HG03571 (cell line): ENCODE data around the gene ZFHX2.

ENCODE experiments used
- ATAC-seq: cut with Tn5 transposase; IDR thresholded peaks from one replicate; pipeline ENCODE4 v1.9.1; 2021; ENCODE audit not compliant: unreplicated experiment

The ZFHX2 gene

GRCh38 chr14:23481979-23482822 is 69.4 kb downstream of the ZFHX2 start:
- no peak for ATAC-seq

DNA sequence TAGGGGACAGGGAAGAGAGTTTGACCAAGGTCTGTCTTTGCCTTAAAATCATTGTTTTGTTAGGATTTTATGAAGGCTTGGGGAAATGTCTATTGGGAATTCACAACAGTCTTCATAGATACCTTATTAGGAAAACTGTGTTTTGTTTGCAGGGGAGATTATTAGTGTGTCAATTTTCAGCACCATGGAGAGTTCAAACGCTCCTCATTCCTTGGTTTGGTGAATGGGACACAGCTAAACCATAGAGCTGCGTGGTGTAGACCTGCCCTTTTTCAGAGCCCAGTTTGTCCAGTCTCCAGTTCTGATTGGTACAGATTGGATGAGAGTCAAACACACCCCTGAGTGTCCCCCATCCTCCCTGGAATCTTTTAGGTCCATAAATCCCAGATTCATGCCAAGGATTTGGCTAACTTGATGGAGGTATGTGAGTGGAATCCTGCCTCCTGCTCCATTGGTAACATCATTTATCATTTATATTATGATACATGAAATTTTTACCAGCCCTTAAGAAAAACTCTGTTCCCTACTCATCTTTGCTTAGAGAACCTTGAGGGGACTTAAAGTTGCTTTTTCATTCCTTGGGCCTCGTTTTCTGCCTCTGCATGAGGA is 70.1 kb downstream of the ZFHX2 start:
- ATAC-seq = no peak

DNA sequence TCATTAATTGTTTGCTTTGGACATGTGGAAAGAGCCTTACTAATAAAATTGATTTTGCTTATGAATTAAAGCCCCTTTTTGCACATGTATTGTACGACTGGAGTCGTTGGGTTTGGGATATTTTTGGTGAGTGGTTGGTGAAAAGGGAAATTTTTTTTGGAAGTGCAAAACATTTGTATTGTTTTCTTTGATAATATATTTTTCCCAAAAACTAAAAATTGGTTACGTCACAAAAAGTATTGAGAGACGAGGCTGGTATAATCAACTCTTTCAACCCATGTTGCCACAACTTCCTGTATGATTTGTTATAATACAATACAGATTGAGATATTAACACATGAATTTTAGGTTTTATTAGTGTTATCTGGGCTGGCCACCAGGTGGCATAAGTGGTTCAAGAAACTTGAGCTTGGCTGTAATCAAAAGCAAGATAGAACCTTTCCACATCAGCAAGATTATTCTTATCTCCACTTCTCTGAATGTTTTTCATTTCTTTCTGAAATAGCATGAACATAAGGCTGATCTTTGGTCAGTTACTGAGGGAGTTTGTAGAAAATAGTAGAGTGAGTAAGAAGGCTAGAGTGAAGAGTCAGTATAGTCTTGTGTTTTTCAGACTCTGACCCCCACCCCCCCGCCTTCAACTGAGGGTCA is 73.3 kb downstream of the ZFHX2 start:
- no peak for ATAC-seq

DNA sequence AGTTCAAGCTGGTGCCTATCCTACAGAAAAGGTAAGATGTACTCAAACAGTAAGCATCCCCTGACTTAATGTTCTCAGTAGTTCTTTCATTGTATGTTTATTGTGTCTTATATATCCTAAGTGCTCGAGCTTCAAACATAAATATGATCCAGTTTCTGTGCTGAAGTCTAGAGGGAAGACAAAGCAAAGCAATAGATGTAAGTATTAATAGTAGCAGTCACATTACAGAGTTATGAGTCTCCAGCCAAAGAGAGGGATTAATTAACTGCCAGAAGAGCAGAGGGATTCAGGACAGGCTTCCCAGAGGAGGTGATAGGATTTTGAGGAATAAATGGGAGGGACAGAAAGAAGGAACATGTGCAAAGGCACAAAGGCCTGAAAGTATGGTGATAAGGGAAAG is 80.6 kb downstream of the ZFHX2 start:
- no peak for ATAC-seq
